Neural cell (in vitro differentiated cells): Measurements from ENCODE around the gene RCHY1. TPM values are rescaled to one million over a fixed set of nuclear protein-coding genes. Genes with fewer than 3 reads are reported as not detected.

Experiments used
- H2AFZ ChIP-seq: fragments of 200-600, 300-800 bp; sonication (generic), shearing (Covaris generic); 2 replicates; pipeline ENCODE4 v1.6.0; 2014; ENCODE audit warnings: low read depth, mild to moderate bottlenecking, antibody characterized with exemption, low read length, moderate library complexity
- H3F3A ChIP-seq: fragments of 200-600 bp; shearing (Covaris generic); 2 replicates; pipeline ENCODE4 v1.6.1; 2016; ENCODE audit warnings: mild to moderate bottlenecking, moderate library complexity, mixed read lengths, antibody characterized with exemption, low read length; ENCODE audit not compliant: insufficient read depth, poor library complexity, severe bottlenecking
- H3K27ac ChIP-seq: fragments of 200-600, 300-800 bp; sonication (generic), shearing (Covaris generic); 2 replicates; pipeline ENCODE4 v1.5.1; 2014; ENCODE audit warnings: mild to moderate bottlenecking, low read length, moderate library complexity
- H3K27me3 ChIP-seq: fragments of 300-800, 200-600 bp; sonication (generic), shearing (Covaris generic); 2 replicates; pipeline ENCODE4 v1.6.0; 2014; ENCODE audit warnings: mild to moderate bottlenecking, low read depth, low read length, moderate library complexity; ENCODE audit not compliant: insufficient read depth
- H3K36me3 ChIP-seq: fragments of 300-800, 200-600 bp; sonication (generic), shearing (Covaris generic); 2 replicates; pipeline ENCODE4 v1.5.1; 2014; ENCODE audit warnings: mild to moderate bottlenecking, antibody characterized with exemption, low read length, moderate library complexity; ENCODE audit not compliant: insufficient read depth
- H3K4me2 ChIP-seq: fragments of 300-800, 200-600 bp; sonication (generic), shearing (Covaris generic); 2 replicates; pipeline ENCODE4 v1.6.0; 2014; ENCODE audit warnings: mild to moderate bottlenecking, low read length
- H3K4me3 ChIP-seq: fragments of 300-800, 200-600 bp; sonication (generic), shearing (Covaris generic); 2 replicates; pipeline ENCODE4 v1.5.1; 2014; ENCODE audit warnings: mild to moderate bottlenecking, low read length, moderate library complexity
- H3K79me2 ChIP-seq: fragments of 200-600 bp; shearing (Covaris generic); replicated peaks from 2 replicates; pipeline ENCODE4 v1.6.0; 2014; ENCODE audit warnings: mild to moderate bottlenecking, low read length, moderate library complexity; ENCODE audit not compliant: insufficient read depth
- H3K9ac ChIP-seq: fragments of 300-800, 200-600 bp; sonication (generic), shearing (Covaris generic); 2 replicates; pipeline ENCODE4 v1.6.1; 2016; ENCODE audit warnings: mild to moderate bottlenecking, low read length, mixed read lengths
- H3K9me2 ChIP-seq: fragments of 200-600 bp; shearing (Covaris generic); 2 replicates; pipeline ENCODE4 v1.6.1; 2016; ENCODE audit warnings: mild to moderate bottlenecking, low read length, mixed read lengths; ENCODE audit not compliant: insufficient read depth
- H3K9me3 ChIP-seq: fragments of 200-600, 300-800 bp; sonication (generic), shearing (Covaris generic); 2 replicates; pipeline ENCODE4 v1.6.1; 2016; ENCODE audit warnings: mild to moderate bottlenecking, mixed run types, low read length, moderate library complexity, mixed read lengths
- H4K20me1 ChIP-seq: fragments of 200-600 bp; shearing (Covaris generic); 2 replicates; pipeline ENCODE4 v1.6.1; 2016; ENCODE audit warnings: mild to moderate bottlenecking, mixed run types; ENCODE audit not compliant: insufficient read depth
- EP300 ChIP-seq: fragments of 450-650 bp; conservative IDR thresholded peaks from 2 replicates; pipeline ENCODE4 v1.6.1; 2014; ENCODE audit warnings: antibody characterized with exemption, mild to moderate bottlenecking, moderate library complexity; ENCODE audit not compliant: poor library complexity, severe bottlenecking
- EZH2 ChIP-seq: fragments of 200-600, 300-800 bp; shearing (Covaris generic), sonication (generic); IDR thresholded peaks from 2 replicates; pipeline ENCODE4 v1.6.1; 2014; ENCODE audit warnings: antibody characterized with exemption, low read length, borderline replicate concordance, mild to moderate bottlenecking; ENCODE audit not compliant: insufficient read depth, poor library complexity, severe bottlenecking
- MXI1 ChIP-seq: fragments of 450-650 bp; conservative IDR thresholded peaks from 2 replicates; pipeline ENCODE4 v1.6.1; 2014; ENCODE audit warnings: antibody characterized with exemption, mild to moderate bottlenecking; ENCODE audit not compliant: poor library complexity, severe bottlenecking
- POLR2AphosphoS5 ChIP-seq: IDR thresholded peaks from 2 replicates; pipeline ENCODE4 v1.6.1; 2012
- RAD21 ChIP-seq: fragments of 450-650 bp; conservative IDR thresholded peaks from 2 replicates; pipeline ENCODE4 v1.6.1; 2014; ENCODE audit warnings: antibody characterized with exemption, mild to moderate bottlenecking, moderate library complexity
- SMC3 ChIP-seq: fragments of 450-650 bp; conservative IDR thresholded peaks from 2 replicates; pipeline ENCODE4 v1.6.1; 2014; ENCODE audit warnings: antibody characterized with exemption, mild to moderate bottlenecking, moderate library complexity; ENCODE audit not compliant: poor library complexity
- TAF1 ChIP-seq: IDR thresholded peaks from 2 replicates; pipeline ENCODE4 v1.6.1; 2012; ENCODE audit warnings: low read depth
- polyA minus RNA-seq: library from RNA; depleted of rRNA, polyadenylated mRNA; stranded (reverse); fragments of >200 nt; gene quantifications from 2 replicates; pipeline ENCODE4 v1.2.3, GENCODE V29; 2014
- polyA plus RNA-seq: library from polyadenylated mRNA; depleted of rRNA; stranded (reverse); fragments of >200 nt; gene quantifications from 2 replicates; pipeline ENCODE4 v1.2.3, GENCODE V29; 2014
- TF ChIP-seq, protein P1 (sequence below): fragments of 450-650 bp; IDR thresholded peaks from 2 replicates; pipeline ENCODE4 v1.5.1; 2014; ENCODE audit warnings: antibody characterized with exemption, mild to moderate bottlenecking, moderate library complexity; ENCODE audit not compliant: poor library complexity, severe bottlenecking
- TF ChIP-seq, protein P2 (sequence below): IDR thresholded peaks from 2 replicates; pipeline ENCODE4 v1.6.1; 2012; ENCODE audit warnings: borderline replicate concordance

The RCHY1 gene
- polyA plus RNA-seq = 58.8 and 70.6 TPM in 2 replicates
- 85.9 and 88.1 TPM in 2 replicates for polyA minus RNA-seq

DNA sequence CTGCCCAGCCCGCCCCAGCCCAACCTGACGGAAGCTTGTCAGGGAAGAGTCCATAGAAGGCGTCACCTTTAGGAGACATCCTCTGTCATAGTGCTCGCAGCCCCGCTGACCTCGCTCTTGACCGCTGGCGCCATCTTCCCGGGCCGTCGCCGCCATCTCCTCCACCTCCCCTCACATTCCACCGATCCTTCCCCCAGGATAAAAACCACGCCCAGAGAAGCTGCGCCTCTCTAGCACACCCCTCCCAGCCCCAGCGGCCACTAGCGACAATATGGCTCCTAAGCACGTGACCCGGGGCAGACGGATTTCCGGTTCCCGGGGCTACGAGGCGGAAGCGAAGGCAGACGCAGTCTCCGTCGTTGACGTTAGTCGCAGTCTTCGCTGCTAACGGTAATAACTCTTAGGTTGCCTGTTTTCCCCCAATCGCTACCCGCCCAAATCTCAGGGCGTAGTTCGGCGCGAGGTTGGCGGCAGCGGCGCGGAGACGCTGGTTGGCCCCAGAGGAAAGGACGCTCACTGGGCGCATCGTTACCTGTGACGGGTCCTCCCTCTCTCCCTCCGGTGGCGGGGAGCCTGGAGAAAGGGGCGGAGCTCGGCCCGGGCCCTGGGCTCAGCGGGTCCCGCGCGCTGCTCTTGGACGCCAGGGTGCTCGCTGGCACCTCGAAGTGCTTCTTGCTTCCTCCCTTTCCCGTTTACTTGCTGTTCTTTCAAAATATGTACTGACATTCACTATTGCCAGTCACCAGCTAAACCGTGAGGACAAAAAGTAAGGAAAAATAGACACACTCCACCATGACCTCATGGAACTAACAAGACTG, at the start of gene RCHY1, which contains the start of gene THAP6:
TSS of gene RCHY1 (minus strand) at position 273 of the 818 bp plus-strand sequence. CDS start at position 156, 117 bp downstream.
TSS of gene THAP6 (plus strand) at position 343 of the 818 bp plus-strand sequence. CDS start 980 bp downstream, outside the sequence.
- peak within 1 kb of the TSS; percentile 95 for H3K9ac ChIP-seq
- peak within 1 kb of the TSS; percentile 79 for H3K4me3 ChIP-seq
- H3K4me2 ChIP-seq = peak within 1 kb of the TSS; percentile 99
- no peaks in the 10 kb centered on the region for H3K27me3 ChIP-seq
- no peaks in the 10 kb centered on the region for H4K20me1 ChIP-seq
- H3K27ac ChIP-seq = peak within 1 kb of the TSS; percentile 99
- no peaks in the 10 kb centered on the region for H3K9me2 ChIP-seq
- no peaks in the 10 kb centered on the region for H3K36me3 ChIP-seq
- H3F3A ChIP-seq = peaks cover 9% of the 10 kb centered on the region
- TF ChIP-seq RAD21 = no peak
- peak; percentile 78 for TF ChIP-seq MXI1
- no peak for TF ChIP-seq EZH2
- peak; percentile 100 for TF ChIP-seq POLR2AphosphoS5
- TF ChIP-seq, protein P1, sequence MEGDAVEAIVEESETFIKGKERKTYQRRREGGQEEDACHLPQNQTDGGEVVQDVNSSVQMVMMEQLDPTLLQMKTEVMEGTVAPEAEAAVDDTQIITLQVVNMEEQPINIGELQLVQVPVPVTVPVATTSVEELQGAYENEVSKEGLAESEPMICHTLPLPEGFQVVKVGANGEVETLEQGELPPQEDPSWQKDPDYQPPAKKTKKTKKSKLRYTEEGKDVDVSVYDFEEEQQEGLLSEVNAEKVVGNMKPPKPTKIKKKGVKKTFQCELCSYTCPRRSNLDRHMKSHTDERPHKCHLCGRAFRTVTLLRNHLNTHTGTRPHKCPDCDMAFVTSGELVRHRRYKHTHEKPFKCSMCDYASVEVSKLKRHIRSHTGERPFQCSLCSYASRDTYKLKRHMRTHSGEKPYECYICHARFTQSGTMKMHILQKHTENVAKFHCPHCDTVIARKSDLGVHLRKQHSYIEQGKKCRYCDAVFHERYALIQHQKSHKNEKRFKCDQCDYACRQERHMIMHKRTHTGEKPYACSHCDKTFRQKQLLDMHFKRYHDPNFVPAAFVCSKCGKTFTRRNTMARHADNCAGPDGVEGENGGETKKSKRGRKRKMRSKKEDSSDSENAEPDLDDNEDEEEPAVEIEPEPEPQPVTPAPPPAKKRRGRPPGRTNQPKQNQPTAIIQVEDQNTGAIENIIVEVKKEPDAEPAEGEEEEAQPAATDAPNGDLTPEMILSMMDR = peak; percentile 45
- TF ChIP-seq SMC3 = peak; percentile 50
- TF ChIP-seq, protein P2, sequence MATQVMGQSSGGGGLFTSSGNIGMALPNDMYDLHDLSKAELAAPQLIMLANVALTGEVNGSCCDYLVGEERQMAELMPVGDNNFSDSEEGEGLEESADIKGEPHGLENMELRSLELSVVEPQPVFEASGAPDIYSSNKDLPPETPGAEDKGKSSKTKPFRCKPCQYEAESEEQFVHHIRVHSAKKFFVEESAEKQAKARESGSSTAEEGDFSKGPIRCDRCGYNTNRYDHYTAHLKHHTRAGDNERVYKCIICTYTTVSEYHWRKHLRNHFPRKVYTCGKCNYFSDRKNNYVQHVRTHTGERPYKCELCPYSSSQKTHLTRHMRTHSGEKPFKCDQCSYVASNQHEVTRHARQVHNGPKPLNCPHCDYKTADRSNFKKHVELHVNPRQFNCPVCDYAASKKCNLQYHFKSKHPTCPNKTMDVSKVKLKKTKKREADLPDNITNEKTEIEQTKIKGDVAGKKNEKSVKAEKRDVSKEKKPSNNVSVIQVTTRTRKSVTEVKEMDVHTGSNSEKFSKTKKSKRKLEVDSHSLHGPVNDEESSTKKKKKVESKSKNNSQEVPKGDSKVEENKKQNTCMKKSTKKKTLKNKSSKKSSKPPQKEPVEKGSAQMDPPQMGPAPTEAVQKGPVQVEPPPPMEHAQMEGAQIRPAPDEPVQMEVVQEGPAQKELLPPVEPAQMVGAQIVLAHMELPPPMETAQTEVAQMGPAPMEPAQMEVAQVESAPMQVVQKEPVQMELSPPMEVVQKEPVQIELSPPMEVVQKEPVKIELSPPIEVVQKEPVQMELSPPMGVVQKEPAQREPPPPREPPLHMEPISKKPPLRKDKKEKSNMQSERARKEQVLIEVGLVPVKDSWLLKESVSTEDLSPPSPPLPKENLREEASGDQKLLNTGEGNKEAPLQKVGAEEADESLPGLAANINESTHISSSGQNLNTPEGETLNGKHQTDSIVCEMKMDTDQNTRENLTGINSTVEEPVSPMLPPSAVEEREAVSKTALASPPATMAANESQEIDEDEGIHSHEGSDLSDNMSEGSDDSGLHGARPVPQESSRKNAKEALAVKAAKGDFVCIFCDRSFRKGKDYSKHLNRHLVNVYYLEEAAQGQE = peak; percentile 79
- TF ChIP-seq EP300 = peak; percentile 66
- TF ChIP-seq TAF1 = peak; percentile 84
- H3K9me3 ChIP-seq = no peaks in the 10 kb centered on the region
- peaks cover 65% of the 10 kb centered on the region for H3K79me2 ChIP-seq
- peak within 1 kb of the TSS; percentile 97 for H2AFZ ChIP-seq

DNA sequence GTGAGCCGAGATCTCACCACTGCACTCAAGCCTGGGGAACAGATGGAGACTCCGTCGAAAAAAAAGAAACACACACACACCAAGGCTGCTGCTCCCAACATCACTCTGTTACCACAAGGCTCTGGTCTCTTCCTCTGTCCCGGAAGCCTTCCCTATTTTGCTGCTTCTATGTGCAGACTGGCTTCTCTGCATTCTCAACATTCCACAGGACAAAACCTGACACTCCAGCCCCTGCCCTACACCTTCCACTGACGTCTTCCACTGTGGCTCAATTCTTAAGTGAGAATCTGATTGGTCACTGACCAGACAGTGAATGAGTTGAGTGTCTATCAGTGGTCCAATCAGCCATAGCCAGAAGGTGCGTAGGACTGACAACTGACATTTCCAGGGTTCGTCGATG, 47.6 kb upstream of the RCHY1 start:
- no peaks in the 10 kb centered on the region for H3F3A ChIP-seq
- H2AFZ ChIP-seq = no peak overlapping the region
- H3K79me2 ChIP-seq = no peaks in the 10 kb centered on the region
- H3K9me3 ChIP-seq = no peaks in the 10 kb centered on the region
- no peak overlapping the region for H3K4me2 ChIP-seq
- no peaks in the 10 kb centered on the region for H3K36me3 ChIP-seq
- TF ChIP-seq, protein P2 = no peak
- TF ChIP-seq RAD21 (no peak), TAF1 (no peak), EZH2 (no peak), EP300 (no peak), MXI1 (no peak)
- H3K9me2 ChIP-seq = no peaks in the 10 kb centered on the region
- no peak overlapping the region for H3K4me3 ChIP-seq
- H3K9ac ChIP-seq = no peak overlapping the region
- no peak overlapping the region for H3K27ac ChIP-seq
- H4K20me1 ChIP-seq = no peaks in the 10 kb centered on the region
- no peaks in the 10 kb centered on the region for H3K27me3 ChIP-seq
